ENCODE measurements around the gene MLLT11. TPM values are rescaled to one million over a fixed set of nuclear protein-coding genes. Genes with fewer than 3 reads are reported as not detected.
A peak's percentile ranks its signal among the peaks of the same experiment; 100 is the strongest.

Gene MLLT11
- total RNA-seq, 2 donors from 2014 or later = 16.5 to 19.2 TPM

GRCh38 chr1:151051356-151052009 is 8.7 kb upstream of the MLLT11 start:
- Histone ChIP-seq H3K9ac (ENCODE audit: extremely low read depth, low read length, poor library complexity, severe bottlenecking) (no peak overlapping the region), H3K27ac (ENCODE audit: low read depth, low read length) (no peak overlapping the region), H3K4me3 (ENCODE audit: low read length) (no peak overlapping the region), H3K27me3 (ENCODE audit: control insufficient read depth, insufficient read depth, low read length, poor library complexity, severe bottlenecking) (no peaks in the 10 kb centered on the region), H3K36me3 (ENCODE audit: control insufficient read depth, insufficient read depth, low read length) (peaks cover 55% of the 10 kb centered on the region), H3K9me3 (ENCODE audit: control insufficient read depth, low read length) (no peaks in the 10 kb centered on the region), H3K4me1 (ENCODE audit: control insufficient read depth, insufficient read depth, low read length) (no peaks in the 10 kb centered on the region)
- no peak for DNase-seq
- Mint-ChIP-seq H3K36me3 (ENCODE audit: low read depth) (peaks cover 53% of the 10 kb centered on the region), H3K27me3 (ENCODE audit: insufficient read depth) (no peaks in the 10 kb centered on the region), H3K9me3 (no peaks in the 10 kb centered on the region), H3K4me1 (peaks cover 13% of the 10 kb centered on the region), H3K27ac (peak overlapping the region; percentile 30), H3K4me3 (no peak overlapping the region)
- 86 to 96% methylated on average over 2 of the region's 2 CpGs for WGBS, 2 experiments (ENCODE audit: insufficient coverage in 1 of 2, insufficient read length in 1 of 2)
- TF ChIP-seq, protein P1, sequence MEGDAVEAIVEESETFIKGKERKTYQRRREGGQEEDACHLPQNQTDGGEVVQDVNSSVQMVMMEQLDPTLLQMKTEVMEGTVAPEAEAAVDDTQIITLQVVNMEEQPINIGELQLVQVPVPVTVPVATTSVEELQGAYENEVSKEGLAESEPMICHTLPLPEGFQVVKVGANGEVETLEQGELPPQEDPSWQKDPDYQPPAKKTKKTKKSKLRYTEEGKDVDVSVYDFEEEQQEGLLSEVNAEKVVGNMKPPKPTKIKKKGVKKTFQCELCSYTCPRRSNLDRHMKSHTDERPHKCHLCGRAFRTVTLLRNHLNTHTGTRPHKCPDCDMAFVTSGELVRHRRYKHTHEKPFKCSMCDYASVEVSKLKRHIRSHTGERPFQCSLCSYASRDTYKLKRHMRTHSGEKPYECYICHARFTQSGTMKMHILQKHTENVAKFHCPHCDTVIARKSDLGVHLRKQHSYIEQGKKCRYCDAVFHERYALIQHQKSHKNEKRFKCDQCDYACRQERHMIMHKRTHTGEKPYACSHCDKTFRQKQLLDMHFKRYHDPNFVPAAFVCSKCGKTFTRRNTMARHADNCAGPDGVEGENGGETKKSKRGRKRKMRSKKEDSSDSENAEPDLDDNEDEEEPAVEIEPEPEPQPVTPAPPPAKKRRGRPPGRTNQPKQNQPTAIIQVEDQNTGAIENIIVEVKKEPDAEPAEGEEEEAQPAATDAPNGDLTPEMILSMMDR (conservative IDR thresholded peaks at IDR 0.05) = no peak

- no peaks in the 10 kb centered on the region for H3K27me3 Mint-ChIP-seq (ENCODE audit: insufficient read depth)
- no peaks in the 10 kb centered on the region for H3K9me3 Mint-ChIP-seq
- H3K27me3 ChIP-seq (ENCODE audit: control insufficient read depth, insufficient read depth, low read length, poor library complexity, severe bottlenecking) = no peaks in the 10 kb centered on the region
- H3K9ac ChIP-seq (ENCODE audit: extremely low read depth, low read length, poor library complexity, severe bottlenecking) = no peak overlapping the region
- no peak overlapping the region for H3K4me3 Mint-ChIP-seq
- peaks cover 64% of the 10 kb centered on the region for H3K36me3 Mint-ChIP-seq (ENCODE audit: low read depth)
- no peak overlapping the region for H3K4me3 ChIP-seq (ENCODE audit: low read length)
- H3K27ac Mint-ChIP-seq = no peak overlapping the region
- no peak overlapping the region for H3K27ac ChIP-seq (ENCODE audit: low read depth, low read length)
- WGBS, 2 experiments (ENCODE audit: insufficient coverage in 1 of 2, insufficient read length in 1 of 2) = 88 to 97% methylated on average over 3 to 4 of the region's 4 CpGs
- no peaks in the 10 kb centered on the region for H3K4me1 ChIP-seq (ENCODE audit: control insufficient read depth, insufficient read depth, low read length)
- peaks cover 68% of the 10 kb centered on the region for H3K36me3 ChIP-seq (ENCODE audit: control insufficient read depth, insufficient read depth, low read length)
- DNase-seq = no peak
- no peaks in the 10 kb centered on the region for H3K9me3 ChIP-seq (ENCODE audit: control insufficient read depth, low read length)
- H3K4me1 Mint-ChIP-seq = peaks cover 22% of the 10 kb centered on the region
- TF ChIP-seq, protein P1 (conservative IDR thresholded peaks at IDR 0.05) = no peak
Observed at GRCh38 chr1:151054971-151055547, 5.1 kb upstream of the MLLT11 start.

DNA sequence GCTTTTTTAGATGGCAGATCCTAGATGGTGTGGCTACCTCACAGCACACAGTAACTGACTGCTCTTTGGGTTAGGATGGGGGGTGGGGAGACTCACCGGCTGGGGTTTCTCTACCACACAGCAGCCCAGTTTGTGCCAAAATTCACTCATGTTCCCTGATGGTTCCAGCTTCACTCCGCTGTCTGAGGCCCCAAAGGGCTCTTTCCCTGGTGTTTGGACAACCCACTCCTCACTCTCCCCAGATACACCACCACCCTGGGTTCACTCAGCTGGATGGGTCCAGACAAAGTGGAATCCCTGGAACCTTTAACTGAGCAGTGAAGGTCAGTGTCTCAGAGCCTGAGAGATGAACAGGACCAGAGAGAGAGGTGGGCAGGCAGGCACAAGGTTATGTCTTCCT is 4.6 kb upstream of the MLLT11 start:
- no peaks in the 10 kb centered on the region for H3K27me3 ChIP-seq (ENCODE audit: control insufficient read depth, insufficient read depth, low read length, poor library complexity, severe bottlenecking)
- no peaks in the 10 kb centered on the region for H3K4me1 ChIP-seq (ENCODE audit: control insufficient read depth, insufficient read depth, low read length)
- 80% methylated on average over 1 of the region's 2 CpGs; no CpG with 5 or more reads in 1 of the 2 experiments for WGBS, 2 experiments (ENCODE audit: insufficient coverage in 1 of 2, insufficient read length in 1 of 2)
- no peak overlapping the region for H3K9ac ChIP-seq (ENCODE audit: extremely low read depth, low read length, poor library complexity, severe bottlenecking)
- H3K27me3 Mint-ChIP-seq (ENCODE audit: insufficient read depth) = no peaks in the 10 kb centered on the region
- peaks cover 63% of the 10 kb centered on the region for H3K36me3 Mint-ChIP-seq (ENCODE audit: low read depth)
- H3K27ac ChIP-seq (ENCODE audit: low read depth, low read length) = no peak overlapping the region
- TF ChIP-seq, protein P1 (conservative IDR thresholded peaks at IDR 0.05) = no peak
- no peak overlapping the region for H3K4me3 Mint-ChIP-seq
- H3K4me1 Mint-ChIP-seq = peaks cover 22% of the 10 kb centered on the region
- DNase-seq = no peak
- peaks cover 68% of the 10 kb centered on the region for H3K36me3 ChIP-seq (ENCODE audit: control insufficient read depth, insufficient read depth, low read length)
- H3K9me3 Mint-ChIP-seq = no peaks in the 10 kb centered on the region
- no peak overlapping the region for H3K27ac Mint-ChIP-seq
- H3K9me3 ChIP-seq (ENCODE audit: control insufficient read depth, low read length) = no peaks in the 10 kb centered on the region
- no peak overlapping the region for H3K4me3 ChIP-seq (ENCODE audit: low read length)

Measured in endodermal cell (in vitro differentiated cells).